ENCODE measurements around the gene HNRNPA1. TPM values are rescaled to one million over a fixed set of nuclear protein-coding genes. Genes with fewer than 3 reads are reported as not detected.

Gene HNRNPA1
- total and polyA plus RNA-seq, 9 of the 15 experiments (the other 6 are each of a cell fraction or from before 2014, with no cell fraction given): 1,166 to 2,703 (median 1,815) TPM

DNA sequence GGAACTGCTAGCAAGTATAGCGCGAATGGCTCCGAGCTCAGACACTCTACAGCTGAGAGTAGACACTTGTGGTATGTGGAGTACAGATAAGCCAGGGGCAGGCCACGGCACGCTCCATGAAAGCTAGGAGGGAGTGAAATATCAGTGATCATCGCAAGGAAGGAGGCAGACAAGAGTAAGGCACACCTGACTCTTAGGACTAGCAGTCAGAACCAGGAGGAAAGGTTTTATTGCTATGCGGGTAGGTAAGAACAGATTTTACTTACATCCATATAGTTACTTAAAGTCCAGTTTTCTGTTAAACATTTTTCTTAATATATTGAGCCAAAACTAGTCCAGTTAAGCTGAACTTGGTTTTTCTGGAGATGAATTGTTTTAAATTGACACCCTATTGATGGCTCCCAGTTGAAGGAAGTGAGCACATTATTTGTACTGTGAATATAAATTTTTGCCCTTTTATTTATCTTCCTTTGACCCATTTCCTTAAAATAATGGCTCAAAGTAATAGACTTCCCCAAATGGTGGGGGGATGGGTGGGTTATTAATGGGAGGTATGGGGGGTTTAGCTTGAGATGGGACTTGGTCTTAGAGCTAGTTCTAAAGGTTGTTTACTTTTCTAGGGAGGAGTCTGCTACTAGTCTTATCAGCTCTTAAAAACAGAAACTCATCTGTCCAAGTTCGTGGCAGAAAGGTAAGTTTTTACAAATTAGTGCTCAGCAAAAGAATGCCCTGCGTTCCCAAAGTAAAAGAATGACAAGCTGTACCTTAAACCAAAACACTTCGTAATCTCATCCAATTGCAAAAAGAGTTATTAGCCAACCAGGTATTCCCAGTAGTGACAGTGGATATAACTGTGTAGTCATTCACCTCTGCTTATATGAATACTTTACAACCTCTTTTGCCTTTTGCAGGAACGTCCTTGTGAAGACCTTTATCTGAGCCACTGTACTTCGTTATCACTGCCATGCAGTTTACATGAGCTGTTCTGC lies 5.8 kb downstream of the HNRNPA1 start (continued):
- TF ChIP-seq, protein P1, sequence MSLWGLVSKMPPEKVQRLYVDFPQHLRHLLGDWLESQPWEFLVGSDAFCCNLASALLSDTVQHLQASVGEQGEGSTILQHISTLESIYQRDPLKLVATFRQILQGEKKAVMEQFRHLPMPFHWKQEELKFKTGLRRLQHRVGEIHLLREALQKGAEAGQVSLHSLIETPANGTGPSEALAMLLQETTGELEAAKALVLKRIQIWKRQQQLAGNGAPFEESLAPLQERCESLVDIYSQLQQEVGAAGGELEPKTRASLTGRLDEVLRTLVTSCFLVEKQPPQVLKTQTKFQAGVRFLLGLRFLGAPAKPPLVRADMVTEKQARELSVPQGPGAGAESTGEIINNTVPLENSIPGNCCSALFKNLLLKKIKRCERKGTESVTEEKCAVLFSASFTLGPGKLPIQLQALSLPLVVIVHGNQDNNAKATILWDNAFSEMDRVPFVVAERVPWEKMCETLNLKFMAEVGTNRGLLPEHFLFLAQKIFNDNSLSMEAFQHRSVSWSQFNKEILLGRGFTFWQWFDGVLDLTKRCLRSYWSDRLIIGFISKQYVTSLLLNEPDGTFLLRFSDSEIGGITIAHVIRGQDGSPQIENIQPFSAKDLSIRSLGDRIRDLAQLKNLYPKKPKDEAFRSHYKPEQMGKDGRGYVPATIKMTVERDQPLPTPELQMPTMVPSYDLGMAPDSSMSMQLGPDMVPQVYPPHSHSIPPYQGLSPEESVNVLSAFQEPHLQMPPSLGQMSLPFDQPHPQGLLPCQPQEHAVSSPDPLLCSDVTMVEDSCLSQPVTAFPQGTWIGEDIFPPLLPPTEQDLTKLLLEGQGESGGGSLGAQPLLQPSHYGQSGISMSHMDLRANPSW (CRISPR knock-in tag; IDR thresholded peaks at IDR 0.05): no peak
- TF ChIP-seq RFX7 (CRISPR knock-in tag; IDR thresholded peaks at IDR 0.05): 0 out of 2 replicates have a peak, but pooled peaks have one; percentile 20
- TF ChIP-seq FOXJ3 (CRISPR knock-in tag; IDR thresholded peaks at IDR 0.05): no peak
- TF ChIP-seq BRD4 (IDR thresholded peaks at IDR 0.05): no peak
- TF ChIP-seq KDM1A (IDR thresholded peaks at IDR 0.05): peak in 1 of 2 experiments; percentile 34; a peak in 1 of 4 replicates
- TF ChIP-seq, protein P2, sequence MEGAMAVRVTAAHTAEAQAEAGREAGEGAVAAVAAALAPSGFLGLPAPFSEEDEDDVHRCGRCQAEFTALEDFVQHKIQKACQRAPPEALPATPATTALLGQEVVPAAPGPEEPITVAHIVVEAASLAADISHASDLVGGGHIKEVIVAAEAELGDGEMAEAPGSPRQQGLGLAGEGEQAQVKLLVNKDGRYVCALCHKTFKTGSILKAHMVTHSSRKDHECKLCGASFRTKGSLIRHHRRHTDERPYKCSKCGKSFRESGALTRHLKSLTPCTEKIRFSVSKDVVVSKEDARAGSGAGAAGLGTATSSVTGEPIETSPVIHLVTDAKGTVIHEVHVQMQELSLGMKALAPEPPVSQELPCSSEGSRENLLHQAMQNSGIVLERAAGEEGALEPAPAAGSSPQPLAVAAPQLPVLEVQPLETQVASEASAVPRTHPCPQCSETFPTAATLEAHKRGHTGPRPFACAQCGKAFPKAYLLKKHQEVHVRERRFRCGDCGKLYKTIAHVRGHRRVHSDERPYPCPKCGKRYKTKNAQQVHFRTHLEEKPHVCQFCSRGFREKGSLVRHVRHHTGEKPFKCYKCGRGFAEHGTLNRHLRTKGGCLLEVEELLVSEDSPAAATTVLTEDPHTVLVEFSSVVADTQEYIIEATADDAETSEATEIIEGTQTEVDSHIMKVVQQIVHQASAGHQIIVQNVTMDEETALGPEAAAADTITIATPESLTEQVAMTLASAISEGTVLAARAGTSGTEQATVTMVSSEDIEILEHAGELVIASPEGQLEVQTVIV (CRISPR knock-in tag; IDR thresholded peaks at IDR 0.05; ENCODE audit: borderline replicate concordance): 0 out of 2 replicates have a peak, but pooled peaks have one; percentile 51
- TF ChIP-seq, protein P3, sequence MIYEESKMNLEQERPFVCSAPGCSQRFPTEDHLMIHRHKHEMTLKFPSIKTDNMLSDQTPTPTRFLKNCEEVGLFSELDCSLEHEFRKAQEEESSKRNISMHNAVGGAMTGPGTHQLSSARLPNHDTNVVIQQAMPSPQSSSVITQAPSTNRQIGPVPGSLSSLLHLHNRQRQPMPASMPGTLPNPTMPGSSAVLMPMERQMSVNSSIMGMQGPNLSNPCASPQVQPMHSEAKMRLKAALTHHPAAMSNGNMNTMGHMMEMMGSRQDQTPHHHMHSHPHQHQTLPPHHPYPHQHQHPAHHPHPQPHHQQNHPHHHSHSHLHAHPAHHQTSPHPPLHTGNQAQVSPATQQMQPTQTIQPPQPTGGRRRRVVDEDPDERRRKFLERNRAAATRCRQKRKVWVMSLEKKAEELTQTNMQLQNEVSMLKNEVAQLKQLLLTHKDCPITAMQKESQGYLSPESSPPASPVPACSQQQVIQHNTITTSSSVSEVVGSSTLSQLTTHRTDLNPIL (CRISPR knock-in tag; IDR thresholded peaks at IDR 0.05): no peak; the same call in 1 of the 2 replicates
- TF ChIP-seq, protein P4, sequence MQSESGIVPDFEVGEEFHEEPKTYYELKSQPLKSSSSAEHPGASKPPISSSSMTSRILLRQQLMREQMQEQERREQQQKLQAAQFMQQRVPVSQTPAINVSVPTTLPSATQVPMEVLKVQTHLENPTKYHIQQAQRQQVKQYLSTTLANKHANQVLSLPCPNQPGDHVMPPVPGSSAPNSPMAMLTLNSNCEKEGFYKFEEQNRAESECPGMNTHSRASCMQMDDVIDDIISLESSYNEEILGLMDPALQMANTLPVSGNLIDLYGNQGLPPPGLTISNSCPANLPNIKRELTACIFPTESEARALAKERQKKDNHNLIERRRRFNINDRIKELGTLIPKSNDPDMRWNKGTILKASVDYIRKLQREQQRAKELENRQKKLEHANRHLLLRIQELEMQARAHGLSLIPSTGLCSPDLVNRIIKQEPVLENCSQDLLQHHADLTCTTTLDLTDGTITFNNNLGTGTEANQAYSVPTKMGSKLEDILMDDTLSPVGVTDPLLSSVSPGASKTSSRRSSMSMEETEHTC (IDR thresholded peaks at IDR 0.05): no peak
- no peak for TF ChIP-seq KLF13 (tag; IDR thresholded peaks at IDR 0.05; ENCODE audit: borderline replicate concordance, low read depth)
- no peak for TF ChIP-seq GABPB1 (CRISPR knock-in tag; IDR thresholded peaks at IDR 0.05)
- TF ChIP-seq SNRNP70 (optimal IDR thresholded peaks at IDR 0.05; ENCODE audit: low read depth, low read length): no peak
- TF ChIP-seq HMG20B (CRISPR knock-in tag; IDR thresholded peaks at IDR 0.05): no peak
- no peak for TF ChIP-seq TSC22D4 (tag; IDR thresholded peaks at IDR 0.05)
- no peak for TF ChIP-seq ZNF212 (CRISPR knock-in tag; IDR thresholded peaks at IDR 0.05)
- no peak for TF ChIP-seq DNMT1 (IDR thresholded peaks at IDR 0.05)
- TF ChIP-seq, protein P5, sequence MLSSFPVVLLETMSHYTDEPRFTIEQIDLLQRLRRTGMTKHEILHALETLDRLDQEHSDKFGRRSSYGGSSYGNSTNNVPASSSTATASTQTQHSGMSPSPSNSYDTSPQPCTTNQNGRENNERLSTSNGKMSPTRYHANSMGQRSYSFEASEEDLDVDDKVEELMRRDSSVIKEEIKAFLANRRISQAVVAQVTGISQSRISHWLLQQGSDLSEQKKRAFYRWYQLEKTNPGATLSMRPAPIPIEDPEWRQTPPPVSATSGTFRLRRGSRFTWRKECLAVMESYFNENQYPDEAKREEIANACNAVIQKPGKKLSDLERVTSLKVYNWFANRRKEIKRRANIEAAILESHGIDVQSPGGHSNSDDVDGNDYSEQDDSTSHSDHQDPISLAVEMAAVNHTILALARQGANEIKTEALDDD (IDR thresholded peaks at IDR 0.05): peak; percentile 83
- no peak for TF ChIP-seq HIVEP1 (CRISPR knock-in tag; IDR thresholded peaks at IDR 0.05)

Measured in K562 (cell line).